Kidney (tissue), 14 donors: ENCODE data around the gene PCYOX1L. TPM values are rescaled to one million over a fixed set of nuclear protein-coding genes. Genes with fewer than 3 reads are reported as not detected.

ENCODE experiments used
- DNase-seq, 5 donors: peaks; one replicate each; pipeline ENCODE4 v3.0.0-alpha.2; 2013 to 2020
- FAIRE-seq: peaks from 2 replicates; lab custom pipeline; 2012; peaks lifted over from hg19 to GRCh38; lab: Jason Lieb, UNC
- H3K27ac ChIP-seq, 2 donors: one replicate each; pipeline ENCODE4 v1.7.0; 2013; ENCODE audit warnings: low read depth in 2 of 2, low read length in 2 of 2, inconsistent platforms in 1 of 2
- H3K27me3 ChIP-seq: one replicate; pipeline ENCODE4 v1.7.1; 2013; ENCODE audit warnings: low read length, inconsistent platforms; ENCODE audit not compliant: control insufficient read depth, insufficient read depth
- H3K36me3 ChIP-seq, 3 donors: one replicate each; pipeline versions ENCODE4 v1.7.0 to v1.7.1; 2013; ENCODE audit warnings: low read length in 3 of 3, control low read depth in 1 of 3, inconsistent platforms in 1 of 3; ENCODE audit not compliant: insufficient read depth in 3 of 3, control insufficient read depth in 2 of 3
- H3K4me1 ChIP-seq, 3 donors: one replicate each; pipeline versions ENCODE4 v1.7.0 to v1.7.1; 2013; ENCODE audit warnings: low read length in 3 of 3, inconsistent platforms in 1 of 3, low read depth in 1 of 3; ENCODE audit not compliant: control insufficient read depth in 2 of 3, insufficient read depth in 2 of 3
- H3K4me3 ChIP-seq, 3 donors: one replicate each; pipeline versions ENCODE4 v1.7.0 to v1.8.1; 2013; ENCODE audit warnings: low read length in 3 of 3, control low read depth in 1 of 3, inconsistent platforms in 1 of 3
- H3K9ac ChIP-seq, 3 donors: one replicate each; pipeline versions ENCODE4 v1.7.0 to v1.7.1; 2013; ENCODE audit warnings: low read length in 3 of 3, control low read depth in 1 of 3, inconsistent platforms in 1 of 3
- H3K9me3 ChIP-seq, 3 donors: one replicate each; pipeline versions ENCODE4 v1.7.0 to v1.7.1; 2013; ENCODE audit warnings: low read length in 3 of 3, control low read depth in 1 of 3, inconsistent platforms in 1 of 3; ENCODE audit not compliant: control insufficient read depth in 2 of 3, insufficient read depth in 1 of 3
- intact Hi-C: fragments of 100-400 bp; cut with DNase I; formaldehyde crosslinking; loops from one replicate; pipeline ENCODE4 v1.11.1; 2022
- polyA plus RNA-seq: library from polyadenylated mRNA; stranded (reverse); fragments of 350-450 nt; fragmentation: Illumina TruSeq; extraction: RNeasy Lipid Tissue Mini Kit (QIAGEN cat#74804); gene quantifications from one replicate; pipeline ENCODE4 v1.2.3, GENCODE V29; 2014; ENCODE audit warnings: low read depth, low replicate concordance; ENCODE audit not compliant: insufficient read depth
- total RNA-seq: library from RNA; stranded (reverse); fragmentation: NEBNext Ultra II Directional; extraction: Animal tissue kit (Norgen Biotek cat#: 25700); gene quantifications from one replicate; pipeline ENCODE4 v1.2.1, GENCODE V29; 2021
- TF ChIP-seq, protein P1 (sequence below): IDR thresholded peaks from 3 replicates; pipeline ENCODE4 v1.5.1; 2012; ENCODE audit warnings: mild to moderate bottlenecking, moderate library complexity, borderline replicate concordance; ENCODE audit not compliant: insufficient read depth; ENCODE audit errors: extremely low read depth
- donor health status: control.
- donor health status: control.
- donor health status: control.
- donor health status: control.
- donor health status: control.
- donor health status: DM: yes; HTN: yes; CAD: no.
- donor health status: Normal renal cell carcinoma (clear cell type).

The PCYOX1L gene
- total and polyA plus RNA-seq, 2 donors from 2014 or later: 7.2 to 9.0 TPM

DNA sequence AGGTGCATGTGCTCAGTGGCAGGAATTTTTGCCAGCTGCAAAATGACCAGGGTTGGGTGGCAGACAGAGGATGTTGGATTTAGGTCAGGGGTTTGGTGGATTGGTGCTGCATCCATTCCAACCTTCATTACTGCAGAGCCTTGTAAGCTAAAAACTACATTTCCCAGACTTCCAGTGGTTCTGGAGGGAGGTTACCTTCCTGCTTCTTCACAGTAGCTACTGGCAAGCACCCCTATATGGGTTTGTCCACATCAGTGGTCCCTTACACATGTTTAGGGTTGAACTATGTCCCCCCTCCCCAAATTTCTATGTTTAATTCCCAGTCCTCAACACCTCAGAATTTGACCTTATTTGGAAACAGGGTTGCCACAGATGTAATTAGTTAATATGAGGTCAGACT is 41.9 kb downstream of the PCYOX1L start:
- Histone ChIP-seq H3K27me3 (no peaks in the 10 kb centered on the region), H3K9me3 (no peaks in the 10 kb centered on the region), H3K27ac (no peak overlapping the region), H3K36me3 (no peaks in the 10 kb centered on the region), H3K9ac (no peak overlapping the region), H3K4me1 (peaks cover 0 to 9% (median 3%) of the 10 kb centered on the region in 3 donors), H3K4me3 (no peak overlapping the region)
- intact Hi-C loops: no loop called here
- FAIRE-seq (no peak), DNase-seq (no peak)
- TF ChIP-seq, protein P1, sequence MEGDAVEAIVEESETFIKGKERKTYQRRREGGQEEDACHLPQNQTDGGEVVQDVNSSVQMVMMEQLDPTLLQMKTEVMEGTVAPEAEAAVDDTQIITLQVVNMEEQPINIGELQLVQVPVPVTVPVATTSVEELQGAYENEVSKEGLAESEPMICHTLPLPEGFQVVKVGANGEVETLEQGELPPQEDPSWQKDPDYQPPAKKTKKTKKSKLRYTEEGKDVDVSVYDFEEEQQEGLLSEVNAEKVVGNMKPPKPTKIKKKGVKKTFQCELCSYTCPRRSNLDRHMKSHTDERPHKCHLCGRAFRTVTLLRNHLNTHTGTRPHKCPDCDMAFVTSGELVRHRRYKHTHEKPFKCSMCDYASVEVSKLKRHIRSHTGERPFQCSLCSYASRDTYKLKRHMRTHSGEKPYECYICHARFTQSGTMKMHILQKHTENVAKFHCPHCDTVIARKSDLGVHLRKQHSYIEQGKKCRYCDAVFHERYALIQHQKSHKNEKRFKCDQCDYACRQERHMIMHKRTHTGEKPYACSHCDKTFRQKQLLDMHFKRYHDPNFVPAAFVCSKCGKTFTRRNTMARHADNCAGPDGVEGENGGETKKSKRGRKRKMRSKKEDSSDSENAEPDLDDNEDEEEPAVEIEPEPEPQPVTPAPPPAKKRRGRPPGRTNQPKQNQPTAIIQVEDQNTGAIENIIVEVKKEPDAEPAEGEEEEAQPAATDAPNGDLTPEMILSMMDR: no peak

DNA sequence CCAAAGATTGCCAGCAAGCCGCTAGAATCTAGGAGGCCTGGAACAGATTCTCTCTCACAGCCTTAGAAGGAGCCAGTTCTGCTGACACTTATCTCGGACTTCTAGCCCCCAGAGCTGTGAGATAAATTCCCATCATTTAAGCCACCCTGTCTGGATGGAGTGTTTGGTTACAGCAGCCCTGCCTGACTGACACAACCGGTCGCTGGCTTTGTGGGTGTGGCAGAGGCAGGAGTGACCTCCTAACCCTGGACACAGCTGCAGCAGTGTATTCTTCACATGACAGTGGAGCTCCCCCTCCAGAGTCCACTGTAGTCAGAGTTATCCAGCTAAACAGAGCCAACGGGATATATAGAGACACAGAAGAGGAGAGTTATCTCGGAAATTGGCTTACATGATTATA is 42.5 kb downstream of the PCYOX1L start:
- no peak overlapping the region for H3K27ac ChIP-seq
- H3K4me1 ChIP-seq: peaks cover 0 to 12% (median 3%) of the 10 kb centered on the region in 3 donors
- no peaks in the 10 kb centered on the region for H3K27me3 ChIP-seq
- H3K4me3 ChIP-seq: no peak overlapping the region
- DNase-seq: peak in 4 of 5 donors; percentile 82 to 87 (median 83)
- no peak for FAIRE-seq
- intact Hi-C loops: no loop called here
- H3K9me3 ChIP-seq: no peaks in the 10 kb centered on the region
- TF ChIP-seq, protein P1: no peak
- no peaks in the 10 kb centered on the region for H3K36me3 ChIP-seq
- no peak overlapping the region for H3K9ac ChIP-seq

DNA sequence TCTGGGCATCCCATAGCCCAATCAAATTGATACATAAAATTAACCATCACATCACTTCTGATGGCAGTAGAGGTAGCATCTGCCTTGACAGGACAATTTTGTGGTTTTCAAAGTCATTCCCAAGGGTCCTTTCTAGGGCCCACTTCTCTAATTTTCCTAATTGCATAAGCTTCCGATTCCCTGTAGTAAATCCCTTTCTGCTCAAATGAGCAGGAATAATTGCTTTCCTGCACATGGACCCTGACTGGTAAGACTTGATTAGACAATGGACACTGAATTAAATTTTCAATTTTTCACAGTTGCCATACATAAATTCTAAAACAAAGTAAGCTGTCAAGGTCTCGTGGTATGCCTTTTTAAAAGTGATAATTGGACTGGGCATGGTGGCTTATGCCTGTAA is 43.2 kb downstream of the PCYOX1L start:
- intact Hi-C loops: no loop called here
- Histone ChIP-seq H3K9me3 (no peaks in the 10 kb centered on the region), H3K4me1 (peaks cover 0 to 12% (median 3%) of the 10 kb centered on the region in 3 donors), H3K27me3 (no peaks in the 10 kb centered on the region), H3K36me3 (no peaks in the 10 kb centered on the region), H3K4me3 (no peak overlapping the region), H3K27ac (no peak overlapping the region), H3K9ac (no peak overlapping the region)
- no peak for DNase-seq
- FAIRE-seq: no peak
- TF ChIP-seq, protein P1: no peak

DNA sequence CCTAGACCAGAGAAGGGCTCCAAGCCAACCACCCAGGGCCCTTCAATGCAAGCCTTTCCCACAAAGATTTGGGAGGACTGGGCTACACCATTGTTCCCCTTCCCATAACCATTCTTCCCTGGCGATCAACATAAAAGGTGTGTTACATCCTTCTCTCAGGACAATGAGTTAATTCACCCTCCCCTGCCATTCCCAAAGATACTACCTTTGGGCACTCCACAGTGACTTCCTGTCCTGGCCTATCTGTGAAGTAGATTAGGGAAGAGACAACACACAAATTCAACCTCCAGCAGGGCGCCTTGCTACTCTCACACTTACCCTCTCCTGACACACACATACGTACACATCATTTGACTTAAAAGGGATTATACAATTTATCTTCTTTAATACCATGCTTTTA is 44.4 kb downstream of the PCYOX1L start:
- no peak overlapping the region for H3K27ac ChIP-seq
- H3K4me3 ChIP-seq: no peak overlapping the region
- FAIRE-seq: no peak
- no peaks in the 10 kb centered on the region for H3K27me3 ChIP-seq
- no peak for DNase-seq
- H3K4me1 ChIP-seq: peaks cover 0 to 12% (median 3%) of the 10 kb centered on the region in 3 donors
- H3K9me3 ChIP-seq: no peaks in the 10 kb centered on the region
- TF ChIP-seq, protein P1: no peak
- intact Hi-C loops: no loop called here
- no peaks in the 10 kb centered on the region for H3K36me3 ChIP-seq
- no peak overlapping the region for H3K9ac ChIP-seq
